Mesothelial cell of epicardium (in vitro differentiated cells): Measurements from ENCODE around the gene MYO6. TPM values are rescaled to one million over a fixed set of nuclear protein-coding genes. Genes with fewer than 3 reads are reported as not detected.

ENCODE experiments used
- DNase-seq, 2 experiments: peaks; one replicate each; pipeline ENCODE4 v3.0.0; 2021; ENCODE audit warnings: low spot score in 2 of 2; ENCODE audit not compliant: unreplicated experiment in 2 of 2
- H3K27ac Mint-ChIP-seq: 2 replicates; pipeline ENCODE4 v1.8.0; 2021; ENCODE audit warnings: mixed read lengths
- H3K27me3 Mint-ChIP-seq: 2 replicates; pipeline ENCODE4 v1.8.0; 2021; ENCODE audit warnings: low read depth, mixed read lengths
- H3K36me3 Mint-ChIP-seq: 2 replicates; pipeline ENCODE4 v1.8.0; 2021; ENCODE audit warnings: mixed read lengths
- H3K4me1 Mint-ChIP-seq: 2 replicates; pipeline ENCODE4 v1.8.0; 2021; ENCODE audit warnings: mixed read lengths
- H3K4me3 Mint-ChIP-seq: 2 replicates; pipeline ENCODE4 v1.8.0; 2021; ENCODE audit warnings: mild to moderate bottlenecking, moderate library complexity, mixed read lengths
- H3K9me3 Mint-ChIP-seq: 2 replicates; pipeline ENCODE4 v1.8.0; 2021; ENCODE audit warnings: mixed read lengths
- total RNA-seq: library from RNA; stranded (reverse); gene quantifications from 3 replicates; pipeline ENCODE4 v1.2.1, GENCODE V29; 2021
- TF ChIP-seq, protein P1 (sequence below): fragments of 200-600 bp; sonication (generic); IDR thresholded peaks from one replicate; pipeline ENCODE4 v1.5.0; 2021; ENCODE audit warnings: antibody characterized with exemption; ENCODE audit not compliant: unreplicated experiment

The MYO6 gene
- total RNA-seq, 1 donor from 2014 or later, result 70.0 TPM

DNA sequence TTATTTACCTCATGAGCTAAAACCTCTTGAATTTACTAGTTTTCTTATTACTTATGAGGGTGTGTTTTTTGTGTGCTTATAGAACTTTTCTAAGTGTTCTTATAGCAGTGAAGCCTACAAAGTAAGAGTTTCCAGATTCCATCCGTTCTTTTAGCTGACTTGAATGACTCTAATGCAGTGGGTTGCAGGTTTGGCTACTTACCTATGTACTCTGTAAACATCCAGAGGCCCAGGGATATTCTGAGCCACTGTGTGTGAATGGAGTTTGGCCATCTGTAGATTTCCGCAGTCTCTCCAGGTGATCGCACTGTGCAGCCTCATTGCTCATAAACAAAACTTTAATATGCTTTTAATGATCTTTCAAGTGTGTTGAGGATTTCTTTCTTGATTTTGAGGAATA, 157.8 kb downstream of the MYO6 start:
- Mint-ChIP-seq H3K36me3 (peaks cover 25% of the 10 kb centered on the region), H3K4me1 (peaks cover 14% of the 10 kb centered on the region), H3K9me3 (peaks cover 10% of the 10 kb centered on the region), H3K27ac (peak overlapping the region; percentile 35), H3K4me3 (no peak overlapping the region), H3K27me3 (no peaks in the 10 kb centered on the region)
- TF ChIP-seq, protein P1, sequence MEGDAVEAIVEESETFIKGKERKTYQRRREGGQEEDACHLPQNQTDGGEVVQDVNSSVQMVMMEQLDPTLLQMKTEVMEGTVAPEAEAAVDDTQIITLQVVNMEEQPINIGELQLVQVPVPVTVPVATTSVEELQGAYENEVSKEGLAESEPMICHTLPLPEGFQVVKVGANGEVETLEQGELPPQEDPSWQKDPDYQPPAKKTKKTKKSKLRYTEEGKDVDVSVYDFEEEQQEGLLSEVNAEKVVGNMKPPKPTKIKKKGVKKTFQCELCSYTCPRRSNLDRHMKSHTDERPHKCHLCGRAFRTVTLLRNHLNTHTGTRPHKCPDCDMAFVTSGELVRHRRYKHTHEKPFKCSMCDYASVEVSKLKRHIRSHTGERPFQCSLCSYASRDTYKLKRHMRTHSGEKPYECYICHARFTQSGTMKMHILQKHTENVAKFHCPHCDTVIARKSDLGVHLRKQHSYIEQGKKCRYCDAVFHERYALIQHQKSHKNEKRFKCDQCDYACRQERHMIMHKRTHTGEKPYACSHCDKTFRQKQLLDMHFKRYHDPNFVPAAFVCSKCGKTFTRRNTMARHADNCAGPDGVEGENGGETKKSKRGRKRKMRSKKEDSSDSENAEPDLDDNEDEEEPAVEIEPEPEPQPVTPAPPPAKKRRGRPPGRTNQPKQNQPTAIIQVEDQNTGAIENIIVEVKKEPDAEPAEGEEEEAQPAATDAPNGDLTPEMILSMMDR, result no peak
- DNase-seq, result no peak

DNA sequence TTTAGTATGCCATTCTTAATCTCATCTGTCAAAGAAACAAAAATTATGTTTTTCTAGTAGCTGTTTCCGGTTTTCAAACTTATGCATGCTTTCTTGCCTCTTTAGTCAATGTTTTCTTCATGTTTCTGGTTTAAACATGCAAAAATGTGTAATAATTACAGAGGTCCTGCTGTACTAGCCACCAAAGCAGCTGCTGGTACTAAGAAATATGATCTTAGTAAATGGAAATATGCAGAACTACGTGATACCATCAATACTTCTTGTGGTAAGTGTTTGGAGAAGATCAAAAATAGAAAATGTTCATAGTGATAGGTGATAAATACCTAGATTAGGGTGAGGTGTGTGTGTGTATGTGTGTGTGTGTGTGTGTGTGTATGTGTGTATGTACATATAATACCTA, 158.4 kb downstream of the MYO6 start:
- TF ChIP-seq, protein P1, result no peak
- no peak overlapping the region for H3K27ac Mint-ChIP-seq
- H3K9me3 Mint-ChIP-seq, result peaks cover 10% of the 10 kb centered on the region
- H3K36me3 Mint-ChIP-seq, result peaks cover 20% of the 10 kb centered on the region
- H3K4me1 Mint-ChIP-seq, result peaks cover 16% of the 10 kb centered on the region
- no peak overlapping the region for H3K4me3 Mint-ChIP-seq
- DNase-seq, result no peak
- H3K27me3 Mint-ChIP-seq, result no peaks in the 10 kb centered on the region

DNA sequence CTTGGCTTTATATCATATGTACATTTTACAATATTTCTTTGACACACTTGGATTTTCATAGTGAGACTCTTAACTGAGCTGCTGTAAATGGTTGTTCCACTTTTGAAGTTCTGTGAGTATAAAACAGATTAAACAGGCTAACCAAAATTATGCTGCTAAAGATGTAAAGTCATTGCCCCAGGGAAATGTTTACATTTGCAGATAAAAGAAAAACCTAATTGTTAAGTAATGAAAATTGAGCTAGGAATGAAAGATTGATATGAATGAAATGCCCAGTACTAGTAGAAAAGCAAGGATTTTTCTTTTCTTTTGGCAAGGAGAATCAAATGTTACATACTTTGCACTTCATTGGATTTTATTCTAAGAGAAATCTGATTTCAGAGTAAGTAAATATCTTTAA, 164.0 kb downstream of the MYO6 start:
- Mint-ChIP-seq H3K4me1 (peaks cover 11% of the 10 kb centered on the region), H3K4me3 (no peak overlapping the region), H3K27me3 (no peaks in the 10 kb centered on the region), H3K27ac (peak overlapping the region; percentile 53), H3K9me3 (no peaks in the 10 kb centered on the region), H3K36me3 (peaks cover 14% of the 10 kb centered on the region)
- TF ChIP-seq, protein P1, result no peak
- DNase-seq, result no peak

DNA sequence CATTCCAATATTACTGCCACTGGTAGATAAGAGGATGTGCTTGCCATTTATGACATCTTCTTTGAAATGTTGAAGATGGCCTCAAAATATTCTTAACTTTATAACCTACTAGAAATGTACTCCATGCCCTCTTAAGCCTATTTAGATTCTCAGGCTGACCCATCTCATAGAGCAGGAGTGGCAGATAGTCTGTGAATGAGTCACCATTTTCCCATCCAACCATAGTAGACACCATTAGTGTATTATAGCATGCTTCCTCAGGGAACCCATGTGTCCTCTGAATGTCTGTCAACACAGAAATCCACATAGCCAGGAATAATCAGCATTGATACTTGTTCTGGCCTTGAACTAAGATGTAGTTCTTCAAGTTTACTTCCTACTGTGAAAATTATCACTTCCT, 173.2 kb downstream of the MYO6 start:
- no peaks in the 10 kb centered on the region for H3K9me3 Mint-ChIP-seq
- no peak for DNase-seq
- TF ChIP-seq, protein P1, result no peak

DNA sequence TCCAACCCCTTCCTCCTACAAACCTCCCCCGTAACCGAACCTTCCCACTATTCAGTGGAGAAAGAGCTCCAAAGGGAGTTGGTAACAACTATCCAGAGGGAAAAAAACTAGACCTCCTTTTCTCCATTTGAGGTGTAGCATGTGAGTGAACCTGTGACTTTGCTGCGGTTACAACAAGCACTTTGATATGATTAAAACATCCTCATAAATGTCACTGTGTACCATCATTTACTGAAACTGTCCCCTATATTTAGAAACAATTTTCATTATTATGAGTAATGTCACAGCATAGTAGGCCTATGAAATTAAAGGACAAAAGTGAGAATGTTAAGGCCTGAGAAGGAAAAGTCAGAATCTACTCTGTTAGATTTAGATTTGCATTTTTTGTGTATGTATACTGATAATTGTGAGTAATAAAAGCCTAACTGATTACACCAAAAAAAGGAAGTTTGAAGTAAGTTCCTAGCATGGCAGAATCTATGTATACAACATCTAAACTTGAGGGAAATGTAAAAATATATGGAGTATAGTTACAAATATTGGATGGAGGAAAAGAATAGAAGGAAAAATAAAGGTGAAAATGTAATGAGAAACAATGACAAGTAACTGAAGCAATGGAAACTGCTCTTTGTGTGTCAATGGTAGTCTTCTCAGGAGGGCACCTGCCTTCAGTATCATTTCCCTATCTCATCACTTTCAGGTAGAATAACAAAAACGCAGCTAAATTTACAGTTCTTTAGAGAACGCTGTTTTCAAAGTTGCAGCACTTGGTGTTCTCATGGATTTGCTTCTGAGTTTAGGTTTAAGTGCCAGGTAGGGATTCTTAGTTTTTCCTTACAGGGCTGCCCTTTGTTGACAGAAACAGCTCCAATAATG, 177.5 kb downstream of the MYO6 start:
- Mint-ChIP-seq H3K4me1 (no peaks in the 10 kb centered on the region), H3K9me3 (no peaks in the 10 kb centered on the region), H3K4me3 (no peak overlapping the region), H3K36me3 (peaks cover 7% of the 10 kb centered on the region), H3K27me3 (no peaks in the 10 kb centered on the region), H3K27ac (no peak overlapping the region)
- TF ChIP-seq, protein P1, result no peak
- DNase-seq, result no peak

More for the DNA sequence above, 173.2 kb downstream of the MYO6 start:
- peaks cover 24% of the 10 kb centered on the region for H3K36me3 Mint-ChIP-seq
- H3K27ac Mint-ChIP-seq, result no peak overlapping the region
- no peak overlapping the region for H3K4me3 Mint-ChIP-seq
- no peaks in the 10 kb centered on the region for H3K4me1 Mint-ChIP-seq
- no peaks in the 10 kb centered on the region for H3K27me3 Mint-ChIP-seq
